Left colon (tissue), 2 donors: Measurements from ENCODE around the gene UQCC3. TPM values are rescaled to one million over a fixed set of nuclear protein-coding genes. Genes with fewer than 3 reads are reported as not detected.
A peak's percentile ranks its signal among the peaks of the same experiment; 100 is the strongest.
"Not testable (repeated sequence)": the region's sequence is repeated elsewhere in the genome, so short reads cannot be mapped to it uniquely, and the experiment has no call there.

ENCODE experiments used
- ATAC-seq: fragments of 200-7000 bp; cut with Tn5 transposase; one replicate; pipeline ENCODE4 v1.9.1; 2020; ENCODE audit warnings: mild to moderate bottlenecking, moderate library complexity
- DNase-seq, 2 donors: peaks; one replicate each; pipeline ENCODE4 v3.0.0-alpha.2; 2020
- intact Hi-C, 2 donors: fragments of 100-400 bp; cut with DNase I in 1 of 2; cut with micrococcal nuclease in 1 of 2; formaldehyde crosslinking; loops; one replicate each; pipeline versions ENCODE4 v1.11.2 to v1.14.0; 2022; cut with DNase I, micrococcal nuclease
- total RNA-seq, 2 donors: library from RNA; stranded (reverse); fragmentation: NEBNext Ultra II Directional; extraction: Animal tissue kit (Norgen Biotek cat#: 25700); gene quantifications; one replicate each; pipeline ENCODE4 v1.2.1, GENCODE V29; 2021
- donor health status: DM: no; HTN: no; CAD: no.
- donor health status: DM: yes; HTN: yes; CAD: no.

Gene UQCC3
- total RNA-seq, 2 donors from 2014 or later = 13.2 to 13.3 TPM

- no peak for DNase-seq
- intact Hi-C loops = no loop called here
- no peak for ATAC-seq
These were observed 17.0 kb downstream of the UQCC3 start for GRCh38 chr11:62688491-62688890.

- DNase-seq (peak; percentile 43 to 71), ATAC-seq (peak; percentile 25)
- intact Hi-C loops = loop anchor here in 1 of 2 donors (10.0 kb wide), 2 partner anchors 95 to 295 kb away; partner anchors contain the start of gene TUT1
These were observed 18.1 kb downstream of the UQCC3 start, which contains the start of gene LRRN4CL for GRCh38 chr11:62689421-62690183. LRRN4CL (minus strand) TSS chr11:62689530; CDS start chr11:62688508, 1,022 bp downstream.

- intact Hi-C loops = loop anchor here in 1 of 2 donors (10.0 kb wide), 2 partner anchors 99 to 299 kb away; partner anchors contain the start of gene TUT1
- not testable (repeated sequence) for DNase-seq, ATAC-seq
These were observed 22.2 kb downstream of the UQCC3 start for GRCh38 chr11:62693624-62694023.

GRCh38 chr11:62694455-62695167 is 23.1 kb downstream of the UQCC3 start:
- intact Hi-C loops = loop anchor here in 1 of 2 donors (10.0 kb wide), 2 partner anchors 100 to 300 kb away; partner anchors contain the start of gene TUT1
- peak; percentile 88 for ATAC-seq

GRCh38 chr11:62702246-62702645 is 30.8 kb downstream of the UQCC3 start:
- no peak for ATAC-seq
- DNase-seq = no peak
- intact Hi-C loops = no loop called here

More at GRCh38 chr11:62694455-62695167, 23.1 kb downstream of the UQCC3 start:
- DNase-seq = peak; percentile 77 to 88

- DNase-seq, ATAC-seq, intact Hi-C loops: not testable (repeated sequence)
These were observed 32.4 kb downstream of the UQCC3 start for GRCh38 chr11:62703921-62704320.

- ATAC-seq (peak; percentile 12), DNase-seq (peak in 1 of 2 donors; percentile 34)
- intact Hi-C loops = no loop called here
These were observed 33.9 kb downstream of the UQCC3 start for GRCh38 chr11:62705413-62705812.

- DNase-seq (peak; percentile 94 to 98), ATAC-seq (peak; percentile 81)
- intact Hi-C loops = no loop called here
These were observed 34.7 kb downstream of the UQCC3 start for GRCh38 chr11:62705880-62706849.

- intact Hi-C loops = no loop called here
- peak in 1 of 2 donors; percentile 24 for DNase-seq
These were observed 35.4 kb downstream of the UQCC3 start for GRCh38 chr11:62706850-62707247.

GRCh38 chr11:62707277-62707861 is 35.9 kb downstream of the UQCC3 start, which contains the start of the genes BSCL2 and GNG3:
BSCL2 (minus strand) TSS chr11:62707424; CDS start chr11:62707195, 229 bp downstream.
GNG3 (plus strand) TSS chr11:62707676; CDS start chr11:62708296, 620 bp downstream.
- DNase-seq = peak in 1 of 2 donors; percentile 31
- intact Hi-C loops = no loop called here

More at GRCh38 chr11:62706850-62707247, 35.4 kb downstream of the UQCC3 start:
- ATAC-seq = no peak

GRCh38 chr11:62708392-62708791 is 36.9 kb downstream of the UQCC3 start:
- intact Hi-C loops = no loop called here
- no peak for ATAC-seq
- peak in 1 of 2 donors; percentile 16 for DNase-seq

More at GRCh38 chr11:62707277-62707861, 35.9 kb downstream of the UQCC3 start, which contains the start of the genes BSCL2 and GNG3:
- no peak for ATAC-seq

- ATAC-seq (peak; percentile 30), DNase-seq (peak; percentile 55 to 69)
- intact Hi-C loops = no loop called here
These were observed 37.3 kb downstream of the UQCC3 start for GRCh38 chr11:62708793-62709192.

- intact Hi-C loops = no loop called here
These were observed 38.0 kb downstream of the UQCC3 start for GRCh38 chr11:62709247-62710000.

GRCh38 chr11:62710001-62710345 is 38.5 kb downstream of the UQCC3 start:
- intact Hi-C loops = no loop called here
- ATAC-seq (no peak), DNase-seq (no peak)

More at GRCh38 chr11:62709247-62710000, 38.0 kb downstream of the UQCC3 start:
- DNase-seq (peak; percentile 98 to 99), ATAC-seq (peak; percentile 74)

GRCh38 chr11:62712276-62712812 is 40.9 kb downstream of the UQCC3 start:
- no peak for ATAC-seq
- intact Hi-C loops = no loop called here

GRCh38 chr11:62712861-62713260 is 41.4 kb downstream of the UQCC3 start:
- intact Hi-C loops = no loop called here
- ATAC-seq (no peak), DNase-seq (no peak)

More at GRCh38 chr11:62712276-62712812, 40.9 kb downstream of the UQCC3 start:
- no peak for DNase-seq

- ATAC-seq = peak; percentile 38
- peak; percentile 38 to 65 for DNase-seq
- intact Hi-C loops = no loop called here
These were observed 41.9 kb downstream of the UQCC3 start for GRCh38 chr11:62713343-62713742.
